ENCODE results near the gene RGS8. TPM values are rescaled to one million over a fixed set of nuclear protein-coding genes. Genes with fewer than 3 reads are reported as not detected.

The RGS8 gene
- total RNA-seq, 3 donors from 2014 or later: not detected

DNA sequence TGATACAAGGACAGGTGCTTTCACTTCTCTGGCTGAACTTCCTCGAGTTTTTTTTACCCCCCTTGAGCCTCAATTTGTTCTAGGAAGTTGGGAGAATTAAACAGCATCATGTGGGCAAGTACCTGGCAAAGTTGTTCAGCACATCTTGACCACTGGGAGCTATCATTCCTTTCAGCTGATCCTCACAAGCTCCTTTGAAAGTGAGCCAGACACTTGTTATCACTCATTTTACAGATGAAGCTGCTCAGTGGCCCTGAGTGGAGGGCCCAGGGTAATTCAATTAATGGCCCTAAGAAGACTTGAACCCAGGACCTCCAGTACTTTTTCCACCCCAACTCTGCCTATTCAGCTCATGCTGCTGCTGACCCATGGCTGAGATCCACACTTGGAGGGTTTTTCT is 2.0 kb downstream of the RGS8 start:
- TF ChIP-seq CTCF (IDR thresholded peaks at IDR 0.05): no peak
- intact Hi-C loops (cut with DNase I, micrococcal nuclease): no loop called here
- DNase-seq: no peak

GRCh38 chr1:182681568-182681912 is 2.8 kb downstream of the RGS8 start:
- H3K9me3 ChIP-seq: no peaks in the 10 kb centered on the region
- TF ChIP-seq CTCF (IDR thresholded peaks at IDR 0.05): no peak

More for the DNA sequence above, 2.0 kb downstream of the RGS8 start:
- Histone ChIP-seq H3K4me3 (no peak overlapping the region), H3K36me3 (ENCODE audit: low read depth) (no peaks in the 10 kb centered on the region), H3K4me1 (ENCODE audit: low read depth) (no peaks in the 10 kb centered on the region), H3K9me3 (no peaks in the 10 kb centered on the region)
- ATAC-seq: no peak

DNA sequence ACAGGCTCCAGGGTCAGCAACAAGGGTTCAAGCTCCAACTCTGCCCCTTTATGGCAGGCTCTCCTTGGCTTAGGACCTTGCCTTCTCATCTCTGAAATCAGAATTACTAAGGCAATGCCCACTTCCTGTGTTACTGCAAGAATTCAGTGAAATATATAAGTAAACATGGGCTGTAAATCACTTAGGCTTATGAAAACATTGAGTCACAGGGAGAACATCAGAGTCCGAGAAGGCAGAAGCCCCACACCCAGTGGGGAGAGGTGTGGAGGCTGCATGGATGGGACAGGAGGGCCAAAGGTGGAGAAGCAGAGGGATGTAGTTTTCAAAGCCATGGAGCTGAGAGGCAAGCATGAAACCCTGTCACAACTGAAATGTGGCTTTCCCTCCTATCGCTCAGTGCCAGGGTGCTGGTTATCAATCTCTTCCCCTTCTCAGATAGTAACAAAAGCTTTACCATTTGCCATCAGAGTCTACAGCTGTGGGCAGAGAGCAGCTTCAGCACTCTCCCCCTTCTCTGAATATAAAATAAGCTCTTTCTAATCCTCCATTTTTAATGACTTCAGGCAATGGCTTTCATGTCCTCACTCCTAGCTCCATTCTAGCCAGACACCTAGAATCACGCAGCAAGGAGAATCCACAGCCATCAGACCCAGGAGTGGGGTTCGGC is 3.4 kb downstream of the RGS8 start:
- H3K4me1 ChIP-seq (ENCODE audit: low read depth): no peaks in the 10 kb centered on the region
- no peak overlapping the region for H3K4me3 ChIP-seq
- intact Hi-C loops (cut with DNase I, micrococcal nuclease): no loop called here
- no peaks in the 10 kb centered on the region for H3K9me3 ChIP-seq
- DNase-seq (no peak), ATAC-seq (peak; percentile 41)
- no peak for TF ChIP-seq CTCF (IDR thresholded peaks at IDR 0.05)
- H3K36me3 ChIP-seq (ENCODE audit: low read depth): no peaks in the 10 kb centered on the region

More at GRCh38 chr1:182681568-182681912, 2.8 kb downstream of the RGS8 start:
- intact Hi-C loops (cut with DNase I, micrococcal nuclease): no loop called here
- Histone ChIP-seq H3K4me3 (no peak overlapping the region), H3K36me3 (ENCODE audit: low read depth) (no peaks in the 10 kb centered on the region), H3K4me1 (ENCODE audit: low read depth) (no peaks in the 10 kb centered on the region)
- DNase-seq (no peak), ATAC-seq (no peak)

- TF ChIP-seq CTCF (IDR thresholded peaks at IDR 0.05): no peak
- intact Hi-C loops (cut with DNase I, micrococcal nuclease): no loop called here
- Histone ChIP-seq H3K9me3 (no peaks in the 10 kb centered on the region), H3K4me1 (ENCODE audit: low read depth) (no peaks in the 10 kb centered on the region), H3K4me3 (no peak overlapping the region), H3K36me3 (ENCODE audit: low read depth) (no peaks in the 10 kb centered on the region)
- no peak for DNase-seq
- ATAC-seq: no peak
Measured at GRCh38 chr1:182680408-182680807, 4.0 kb downstream of the RGS8 start.

DNA sequence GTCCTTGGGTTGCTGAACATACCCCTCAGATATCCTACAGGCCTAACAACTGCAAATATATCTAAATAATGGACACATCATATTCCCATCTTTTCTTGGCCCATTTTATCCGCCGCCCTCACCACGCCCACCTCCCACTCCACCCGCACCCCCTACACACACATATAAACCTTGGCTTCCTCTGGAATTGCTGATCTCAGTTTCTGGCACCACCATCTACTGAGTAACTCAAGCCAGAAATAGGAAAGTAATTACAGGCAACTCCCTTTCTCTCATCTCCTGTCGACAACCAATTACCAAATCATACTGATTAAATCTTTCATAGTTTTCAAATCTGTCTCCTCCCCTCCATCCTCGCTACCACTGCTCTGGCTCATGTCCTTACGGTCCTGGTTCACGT is 4.7 kb downstream of the RGS8 start:
- H3K4me1 ChIP-seq (ENCODE audit: low read depth): no peaks in the 10 kb centered on the region
- no peak overlapping the region for H3K4me3 ChIP-seq
- ATAC-seq (no peak), DNase-seq (no peak)
- H3K36me3 ChIP-seq (ENCODE audit: low read depth): no peaks in the 10 kb centered on the region
- intact Hi-C loops (cut with DNase I, micrococcal nuclease): no loop called here
- no peaks in the 10 kb centered on the region for H3K9me3 ChIP-seq
- no peak for TF ChIP-seq CTCF (IDR thresholded peaks at IDR 0.05)
